MM.1S (cell line): Measurements from ENCODE around the gene GPBP1L1.

Experiments
- DNase-seq: peaks from one replicate; pipeline ENCODE4 v3.0.0-alpha.2; 2015
- H2AFZ ChIP-seq: fragments of 300-600 bp; sonication (generic); 2 replicates; pipeline ENCODE4 v1.6.0; 2016; ENCODE audit warnings: antibody characterized with exemption, low read length
- H3F3A ChIP-seq: fragments of 300-600 bp; sonication (generic); 2 replicates; pipeline ENCODE4 v1.6.1; 2016; ENCODE audit warnings: mild to moderate bottlenecking, antibody characterized with exemption, low read length, moderate library complexity, mixed read lengths; ENCODE audit not compliant: insufficient read depth
- H3K27ac ChIP-seq: fragments of 300-600 bp; sonication (generic); 2 replicates; pipeline ENCODE4 v1.5.1; 2016; ENCODE audit warnings: mild to moderate bottlenecking, low read length
- H3K27me3 ChIP-seq: fragments of 300-600 bp; sonication (generic); replicated peaks from 2 replicates; pipeline ENCODE4 v1.6.0; 2016; ENCODE audit warnings: low read length; ENCODE audit not compliant: insufficient read depth
- H3K36me3 ChIP-seq: fragments of 300-600 bp; sonication (generic); replicated peaks from 2 replicates; pipeline ENCODE4 v1.6.1; 2016; ENCODE audit warnings: mild to moderate bottlenecking, low read length, mixed read lengths; ENCODE audit not compliant: insufficient read depth
- H3K4me1 ChIP-seq: fragments of 300-600 bp; sonication (generic); 2 replicates; pipeline ENCODE4 v1.6.1; 2016; ENCODE audit warnings: low read length, mixed read lengths
- H3K4me2 ChIP-seq: fragments of 300-600 bp; sonication (generic); 2 replicates; pipeline ENCODE4 v1.6.0; 2016; ENCODE audit warnings: low read depth, low read length
- H3K4me3 ChIP-seq: fragments of 300-600 bp; sonication (generic); 2 replicates; pipeline ENCODE4 v1.5.1; 2016; ENCODE audit warnings: low read length, mixed read lengths
- H3K79me2 ChIP-seq: fragments of 300-600 bp; sonication (generic); 2 replicates; pipeline ENCODE4 v1.6.1; 2016; ENCODE audit warnings: mixed run types, low read length, mixed read lengths
- H3K9ac ChIP-seq: fragments of 300-600 bp; sonication (generic); 2 replicates; pipeline ENCODE4 v1.6.1; 2016; ENCODE audit warnings: low read length, mixed read lengths
- H3K9me2 ChIP-seq: fragments of 300-600 bp; sonication (generic); replicated peaks from 2 replicates; pipeline ENCODE4 v1.6.1; 2016; ENCODE audit warnings: mild to moderate bottlenecking, low read length, mixed read lengths; ENCODE audit not compliant: insufficient read depth
- H3K9me3 ChIP-seq: fragments of 300-600 bp; sonication (generic); replicated peaks from 2 replicates; pipeline ENCODE4 v1.6.1; 2016; ENCODE audit warnings: mild to moderate bottlenecking, low read length, mixed read lengths; ENCODE audit not compliant: insufficient read depth
- H4K20me1 ChIP-seq: fragments of 300-600 bp; sonication (generic); 2 replicates; pipeline ENCODE4 v1.6.1; 2016; ENCODE audit warnings: mild to moderate bottlenecking, low read length, moderate library complexity, mixed read lengths; ENCODE audit not compliant: insufficient read depth
- CTCF ChIP-seq: fragments of 300-600 bp; sonication (generic); IDR thresholded peaks from 2 replicates; pipeline ENCODE4 v1.5.1; 2016; ENCODE audit warnings: antibody characterized with exemption, low read length, mixed read lengths
- EZH2 ChIP-seq: fragments of 300-600 bp; sonication (generic); optimal IDR thresholded peaks from 2 replicates; pipeline ENCODE3; 2017; ENCODE audit warnings: low read depth, mild to moderate bottlenecking, antibody characterized with exemption, low read length, mixed read lengths
- EZH2phosphoT487 ChIP-seq: fragments of 300-600 bp; sonication (generic); IDR thresholded peaks from 2 replicates; pipeline ENCODE4 v1.6.1; 2018; ENCODE audit warnings: antibody characterized with exemption, low read length

The GPBP1L1 gene

GRCh38 chr1:45640293-45640692, 46.0 kb downstream of the GPBP1L1 start:
- TF ChIP-seq CTCF, result no peak
- TF ChIP-seq EZH2phosphoT487, result no peak
- TF ChIP-seq EZH2, result no peak
- Histone ChIP-seq H3K36me3 (peaks cover 6% of the 10 kb centered on the region; the same call in 1 of the 2 replicates), H3K4me3 (no peak overlapping the region), H3K27ac (no peak overlapping the region), H4K20me1 (no peaks in the 10 kb centered on the region), H3K4me1 (peaks cover 8% of the 10 kb centered on the region; the same call in 1 of the 2 replicates), H3K27me3 (no peaks in the 10 kb centered on the region), H3K4me2 (no peak overlapping the region), H2AFZ (no peak overlapping the region), H3K79me2 (no peaks in the 10 kb centered on the region), H3F3A (no peaks in the 10 kb centered on the region), H3K9me2 (no peaks in the 10 kb centered on the region), H3K9ac (no peak overlapping the region), H3K9me3 (no peaks in the 10 kb centered on the region)
- no peak for DNase-seq

GRCh38 chr1:45635211-45635610, 51.1 kb downstream of the GPBP1L1 start:
- Histone ChIP-seq H3K9me3 (no peaks in the 10 kb centered on the region), H3K79me2 (no peaks in the 10 kb centered on the region), H4K20me1 (no peaks in the 10 kb centered on the region), H3K36me3 (peaks cover 9% of the 10 kb centered on the region), H3K4me2 (no peak overlapping the region), H3K4me1 (no peaks in the 10 kb centered on the region), H2AFZ (no peak overlapping the region), H3K9ac (no peak overlapping the region), H3K27ac (no peak overlapping the region), H3K9me2 (no peaks in the 10 kb centered on the region), H3F3A (no peaks in the 10 kb centered on the region), H3K27me3 (no peaks in the 10 kb centered on the region), H3K4me3 (no peak overlapping the region)
- no peak for TF ChIP-seq CTCF
- no peak for TF ChIP-seq EZH2
- no peak for TF ChIP-seq EZH2phosphoT487
- DNase-seq, result no peak

- H3F3A ChIP-seq, result no peaks in the 10 kb centered on the region
- H3K79me2 ChIP-seq, result no peaks in the 10 kb centered on the region
- H2AFZ ChIP-seq, result no peak overlapping the region
- no peaks in the 10 kb centered on the region for H4K20me1 ChIP-seq
- no peak for DNase-seq
- H3K27me3 ChIP-seq, result no peaks in the 10 kb centered on the region
- no peak overlapping the region for H3K4me3 ChIP-seq
- no peaks in the 10 kb centered on the region for H3K9me3 ChIP-seq
- TF ChIP-seq EZH2phosphoT487, result no peak
- no peak for TF ChIP-seq CTCF
- no peak for TF ChIP-seq EZH2
- H3K27ac ChIP-seq, result no peak overlapping the region
- peaks cover 5% of the 10 kb centered on the region; the same call in 1 of the 2 replicates for H3K36me3 ChIP-seq
- no peaks in the 10 kb centered on the region for H3K4me1 ChIP-seq
- no peak overlapping the region for H3K4me2 ChIP-seq
- H3K9ac ChIP-seq, result no peak overlapping the region
- H3K9me2 ChIP-seq, result no peaks in the 10 kb centered on the region
Observed at GRCh38 chr1:45630429-45630828, 55.9 kb downstream of the GPBP1L1 start.
